HepG2 (cell line): Measurements from ENCODE around the gene COX5B. TPM values are rescaled to one million over a fixed set of nuclear protein-coding genes. Genes with fewer than 3 reads are reported as not detected.
A peak's percentile ranks its signal among the peaks of the same experiment; 100 is the strongest.

Experiments used
- AFF4 ChIP-seq: sonication (generic); formaldehyde crosslinking; IDR thresholded peaks from 2 replicates; pipeline ENCODE4 v1.4.0; 2020; ENCODE audit warnings: missing genetic modification reagents
- BORCS8-MEF2B ChIP-seq: sonication (generic); formaldehyde crosslinking; IDR thresholded peaks from 2 replicates; pipeline ENCODE4 v1.8.0; 2022; ENCODE audit warnings: mild to moderate bottlenecking, missing genetic modification reagents
- HBP1 ChIP-seq: IDR thresholded peaks from 2 replicates; pipeline ENCODE4 v1.6.1; 2016; ENCODE audit warnings: low read depth, control low read depth
- HMGA1 ChIP-seq: sonication (generic); formaldehyde crosslinking; conservative IDR thresholded peaks from 2 replicates; pipeline ENCODE4 v1.4.0; 2020; ENCODE audit warnings: missing genetic modification reagents
- KLF15 ChIP-seq: sonication (generic); formaldehyde crosslinking; IDR thresholded peaks from 2 replicates; pipeline ENCODE4 v1.8.1; 2023; ENCODE audit warnings: borderline replicate concordance, mild to moderate bottlenecking, inconsistent platforms, missing genetic modification reagents, mixed read lengths
- PRDM4 ChIP-seq: sonication (generic); formaldehyde crosslinking; IDR thresholded peaks from 2 replicates; pipeline ENCODE4 v1.9.0; 2021; ENCODE audit warnings: missing genetic modification reagents, borderline replicate concordance
- REL ChIP-seq: sonication (generic); formaldehyde crosslinking; conservative IDR thresholded peaks from 2 replicates; pipeline ENCODE4 v1.8.0; 2022; ENCODE audit warnings: mild to moderate bottlenecking, missing genetic modification reagents, moderate library complexity
- SALL2 ChIP-seq: sonication (generic); formaldehyde crosslinking; IDR thresholded peaks from 2 replicates; pipeline ENCODE4 v1.8.1; 2023; ENCODE audit warnings: mild to moderate bottlenecking, missing genetic modification reagents, inconsistent platforms
- SMYD3 ChIP-seq: sonication (generic); formaldehyde crosslinking; IDR thresholded peaks from 2 replicates; pipeline ENCODE4 v1.8.1; 2023; ENCODE audit warnings: mild to moderate bottlenecking, missing genetic modification reagents
- ZKSCAN5 ChIP-seq: sonication (generic); formaldehyde crosslinking; IDR thresholded peaks from 2 replicates; pipeline ENCODE4 v1.5.1; 2020; ENCODE audit warnings: mild to moderate bottlenecking, missing genetic modification reagents
- ZNF207 ChIP-seq: fragments of 450-650 bp; IDR thresholded peaks from 2 replicates; pipeline ENCODE4 v1.6.1; 2016; ENCODE audit warnings: antibody characterized with exemption, borderline replicate concordance
- ZNF274 ChIP-seq: sonication (generic); formaldehyde crosslinking; IDR thresholded peaks from 2 replicates; pipeline ENCODE4 v1.5.1; 2020; ENCODE audit warnings: mild to moderate bottlenecking, missing genetic modification reagents
- ZNF609 ChIP-seq: sonication (generic); formaldehyde crosslinking; IDR thresholded peaks from 2 replicates; pipeline ENCODE4 v1.4.0; 2020; ENCODE audit warnings: mild to moderate bottlenecking, missing genetic modification reagents, borderline replicate concordance
- ZNF720 ChIP-seq: sonication (generic); formaldehyde crosslinking; IDR thresholded peaks from 2 replicates; pipeline ENCODE4 v1.4.0; 2020; ENCODE audit warnings: missing genetic modification reagents
- ZNF768 ChIP-seq: sonication (generic); formaldehyde crosslinking; IDR thresholded peaks from 2 replicates; pipeline ENCODE4 v1.4.0; 2020; ENCODE audit warnings: missing genetic modification reagents
- ZNF782 ChIP-seq: sonication (generic); formaldehyde crosslinking; IDR thresholded peaks from 2 replicates; pipeline ENCODE4 v1.4.0; 2020; ENCODE audit warnings: missing genetic modification reagents, mild to moderate bottlenecking, borderline replicate concordance
- polyA plus RNA-seq, 8 experiments: library from polyadenylated mRNA; depleted of rRNA in 3 of 8; stranded (reverse) in 7 of 8; unstranded in 1 of 8; fragments of >200 nt; fragmentation: Illumina TruSeq in 4 of 8; extraction: Trizol in 4 of 8; gene quantifications; 2 replicates each; pipeline versions ENCODE4 v1.2.1 to v1.2.3, GENCODE V29; 2011 to 2016; ENCODE audit warnings: low read depth in 4 of 8, missing spikeins in 1 of 8, mixed read lengths in 1 of 8; ENCODE audit not compliant: insufficient read depth in 1 of 8
- total RNA-seq, 5 experiments: library from RNA; depleted of rRNA; stranded (reverse); fragments of >200 nt; fragmentation: Illumina TruSeq; extraction: Trizol; gene quantifications; 2 replicates each; pipeline ENCODE4 v1.2.3, GENCODE V29; 2016; ENCODE audit warnings: low read depth in 1 of 5

COX5B gene
- total and polyA plus RNA-seq, 2 of the 13 experiments (the other 11 are each of a cell fraction or from before 2014, with no cell fraction given): 453 to 536 TPM

- TF ChIP-seq AFF4 (CRISPR knock-in tag) (no peak), ZNF720 (0 out of 2 replicates have a peak, but pooled peaks have one; percentile 84), SMYD3 (CRISPR knock-in tag) (no peak), BORCS8-MEF2B (CRISPR knock-in tag) (peak; percentile 50; the same call in 1 of the 2 replicates), ZKSCAN5 (CRISPR knock-in tag) (peak; percentile 22; the same call in 1 of the 2 replicates), HBP1 (0 out of 2 replicates have a peak, but pooled peaks have one; percentile 5), HMGA1 (CRISPR knock-in tag) (no peak), ZNF609 (peak; percentile 52; the same call in 1 of the 2 replicates), REL (CRISPR knock-in tag) (peak; percentile 17; the same call in 1 of the 2 replicates), ZNF768 (CRISPR knock-in tag) (peak; percentile 28; the same call in 1 of the 2 replicates), PRDM4 (CRISPR knock-in tag) (peak; percentile 26; the same call in 1 of the 2 replicates), SALL2 (CRISPR knock-in tag) (no peak), ZNF207 (no peak), KLF15 (CRISPR knock-in tag) (0 out of 2 replicates have a peak, but pooled peaks have one; percentile 11), ZNF782 (CRISPR knock-in tag) (0 out of 2 replicates have a peak, but pooled peaks have one; percentile 30), ZNF274 (peak; percentile 72)
Measured at GRCh38 chr2:97645112-97645694, 659 bp upstream of the COX5B start (continued).
